Activated CD8-positive, alpha-beta memory T cell treated with anti-CD3 and anti-CD28 coated beads, Interleukin-2, amount 10 ng/mL, durations not matched to agents 7 days and 5 days (primary cell): Measurements from ENCODE around the gene SCAI. TPM values are rescaled to one million over a fixed set of nuclear protein-coding genes. Genes with fewer than 3 reads are reported as not detected.
"Not testable (repeated sequence)": the region's sequence is repeated elsewhere in the genome, so short reads cannot be mapped to it uniquely, and the experiment has no call there.

Source experiments
- ATAC-seq: fragments of 150-1000 bp; cut with Tn5 transposase; one replicate; pipeline ENCODE4 v1.10.0; 2021; ENCODE audit warnings: moderate library complexity
- CTCF ChIA-PET: fragments of 350-600 bp; sonication (Branson Sonifier 250); formaldehyde crosslinking; loops from one replicate; lab custom pipeline; 2021; ENCODE audit warnings: antibody characterized with exemption; lab: Charles Lee
- DNase-seq: peaks from one replicate; pipeline ENCODE4 v3.0.0-alpha.2; 2020
- H3K27ac Mint-ChIP-seq: one replicate; pipeline ENCODE4 v1.8.0; 2021; ENCODE audit warnings: mild to moderate bottlenecking, mixed read lengths
- H3K27me3 Mint-ChIP-seq: one replicate; pipeline ENCODE4 v1.8.0; 2021; ENCODE audit warnings: mixed read lengths
- H3K36me3 Mint-ChIP-seq: one replicate; pipeline ENCODE4 v1.8.0; 2021; ENCODE audit warnings: mild to moderate bottlenecking, mixed read lengths
- H3K4me1 Mint-ChIP-seq: one replicate; pipeline ENCODE4 v1.8.0; 2021; ENCODE audit warnings: mixed read lengths
- H3K4me3 Mint-ChIP-seq: one replicate; pipeline ENCODE4 v1.8.0; 2021; ENCODE audit warnings: mild to moderate bottlenecking, moderate library complexity, mixed read lengths
- H3K9me3 Mint-ChIP-seq: one replicate; pipeline ENCODE4 v1.8.0; 2022; ENCODE audit warnings: low read depth, mixed read lengths
- total RNA-seq, 2 experiments: library from RNA; stranded (reverse); gene quantifications; one replicate each; pipeline ENCODE4 v1.2.3, GENCODE V29; 2021

The SCAI gene
- 10 to 100 TPM in 1 of 2 experiments, 1 to 10 TPM in 1; 9.4 to 13.7 TPM for total RNA-seq

- peak; percentile 100 for DNase-seq
- Mint-ChIP-seq H3K27me3 (no peaks in the 10 kb centered on the region), H3K36me3 (peaks cover 9% of the 10 kb centered on the region), H3K9me3 (no peaks in the 10 kb centered on the region), H3K4me1 (peaks cover 35% of the 10 kb centered on the region), H3K4me3 (peak within 1 kb of the TSS; percentile 91), H3K27ac (peak within 1 kb of the TSS; percentile 78)
- CTCF ChIA-PET: interaction anchor here (0.6 to 5.4 kb wide), 21 partner anchors 8 to 374 kb away, joined by 3 to 28 read pairs (median 3); partner anchors contain the start of genes GOLGA1 and WDR38
- ATAC-seq: peak; percentile 100
Measured at GRCh38 chr9:125143377-125144090, at the start of gene SCAI. Gene SCAI (minus strand): TSS chr9:125143528. CDS start chr9:125143437, 91 bp downstream.

- peak overlapping the region; percentile 93 for H3K4me3 Mint-ChIP-seq
- H3K9me3 Mint-ChIP-seq: no peaks in the 10 kb centered on the region
- peaks cover 4% of the 10 kb centered on the region for H3K36me3 Mint-ChIP-seq
- peak overlapping the region; percentile 94 for H3K27ac Mint-ChIP-seq
- H3K27me3 Mint-ChIP-seq: no peaks in the 10 kb centered on the region
- DNase-seq: peak; percentile 49
- CTCF ChIA-PET: interaction anchor here (0.6 to 1.4 kb wide), 2 partner anchors 8 to 51 kb away, joined by 3 to 9 read pairs; partner anchors contain the start of gene HSPA5
- ATAC-seq: peak; percentile 7
- peaks cover 45% of the 10 kb centered on the region for H3K4me1 Mint-ChIP-seq
Measured at GRCh38 chr9:125190361-125190801, 47.1 kb upstream of the SCAI start.

- peaks cover 6% of the 10 kb centered on the region for H3K36me3 Mint-ChIP-seq
- H3K4me1 Mint-ChIP-seq: peaks cover 37% of the 10 kb centered on the region
- H3K27me3 Mint-ChIP-seq: no peaks in the 10 kb centered on the region
- ATAC-seq (peak; percentile 98), DNase-seq (peak; percentile 99)
- peak within 1 kb of the TSS; percentile 94 for H3K27ac Mint-ChIP-seq
- CTCF ChIA-PET: interaction anchor here (0.6 to 1.4 kb wide), 2 partner anchors 9 to 52 kb away, joined by 3 to 9 read pairs; partner anchors contain the start of gene HSPA5
- H3K4me3 Mint-ChIP-seq: peak within 1 kb of the TSS; percentile 93
- H3K9me3 Mint-ChIP-seq: no peaks in the 10 kb centered on the region
Measured at GRCh38 chr9:125189361-125190289, 46.3 kb upstream of the SCAI start, which contains the start of gene PPP6C. Gene PPP6C (minus strand): TSS chr9:125189803. CDS start chr9:125189718, 85 bp downstream.

- peaks cover 33% of the 10 kb centered on the region for H3K4me1 Mint-ChIP-seq
- H3K9me3 Mint-ChIP-seq: no peaks in the 10 kb centered on the region
- ATAC-seq (no peak), DNase-seq (peak; percentile 58)
- H3K27me3 Mint-ChIP-seq: no peaks in the 10 kb centered on the region
- CTCF ChIA-PET: no interaction called here
- H3K27ac Mint-ChIP-seq: peak overlapping the region; percentile 94
- H3K36me3 Mint-ChIP-seq: peaks cover 6% of the 10 kb centered on the region
- H3K4me3 Mint-ChIP-seq: peak overlapping the region; percentile 93
Measured at GRCh38 chr9:125189011-125189360, 45.7 kb upstream of the SCAI start.

- ATAC-seq: no peak
- peaks cover 37% of the 10 kb centered on the region for H3K4me1 Mint-ChIP-seq
Measured at GRCh38 chr9:125183561-125183960, 40.2 kb upstream of the SCAI start.

GRCh38 chr9:125183054-125183453, 39.7 kb upstream of the SCAI start:
- Mint-ChIP-seq H3K4me3 (no peak overlapping the region), H3K4me1 (peaks cover 37% of the 10 kb centered on the region), H3K36me3 (peaks cover 41% of the 10 kb centered on the region), H3K9me3 (peaks cover 2% of the 10 kb centered on the region), H3K27ac (no peak overlapping the region), H3K27me3 (no peaks in the 10 kb centered on the region)
- CTCF ChIA-PET: no interaction called here
- DNase-seq (no peak), ATAC-seq (no peak)

More at GRCh38 chr9:125183561-125183960, 40.2 kb upstream of the SCAI start:
- no peak overlapping the region for H3K27ac Mint-ChIP-seq
- no peak overlapping the region for H3K4me3 Mint-ChIP-seq
- peaks cover 37% of the 10 kb centered on the region for H3K36me3 Mint-ChIP-seq
- CTCF ChIA-PET: no interaction called here
- H3K27me3 Mint-ChIP-seq: no peaks in the 10 kb centered on the region
- H3K9me3 Mint-ChIP-seq: no peaks in the 10 kb centered on the region
- no peak for DNase-seq

GRCh38 chr9:125181756-125182155, 38.4 kb upstream of the SCAI start:
- H3K4me3 Mint-ChIP-seq, H3K27ac Mint-ChIP-seq, H3K27me3 Mint-ChIP-seq, H3K9me3 Mint-ChIP-seq, DNase-seq, ATAC-seq, CTCF ChIA-PET: not testable (repeated sequence)
- H3K36me3 Mint-ChIP-seq: peaks cover 40% of the 10 kb centered on the region
- peaks cover 26% of the 10 kb centered on the region for H3K4me1 Mint-ChIP-seq

- H3K9me3 Mint-ChIP-seq: peaks cover 2% of the 10 kb centered on the region
Measured at GRCh38 chr9:125180876-125181275, 37.5 kb upstream of the SCAI start.

GRCh38 chr9:125179776-125180175, 36.4 kb upstream of the SCAI start:
- H3K27me3 Mint-ChIP-seq, H3K4me3 Mint-ChIP-seq, H3K9me3 Mint-ChIP-seq, DNase-seq, ATAC-seq, CTCF ChIA-PET, H3K27ac Mint-ChIP-seq: not testable (repeated sequence)
- Mint-ChIP-seq H3K36me3 (peaks cover 38% of the 10 kb centered on the region), H3K4me1 (peaks cover 24% of the 10 kb centered on the region)

More at GRCh38 chr9:125180876-125181275, 37.5 kb upstream of the SCAI start:
- Mint-ChIP-seq H3K4me1 (peaks cover 26% of the 10 kb centered on the region), H3K27ac (no peak overlapping the region), H3K4me3 (no peak overlapping the region), H3K36me3 (peaks cover 40% of the 10 kb centered on the region), H3K27me3 (no peaks in the 10 kb centered on the region)
- DNase-seq (no peak), ATAC-seq (no peak)
- CTCF ChIA-PET: no interaction called here

- no peaks in the 10 kb centered on the region for H3K27me3 Mint-ChIP-seq
- no peak overlapping the region for H3K4me3 Mint-ChIP-seq
- no peak overlapping the region for H3K27ac Mint-ChIP-seq
- CTCF ChIA-PET: no interaction called here
- DNase-seq (no peak), ATAC-seq (no peak)
- H3K9me3 Mint-ChIP-seq: peaks cover 2% of the 10 kb centered on the region
- peaks cover 34% of the 10 kb centered on the region for H3K36me3 Mint-ChIP-seq
- H3K4me1 Mint-ChIP-seq: peaks cover 21% of the 10 kb centered on the region
Measured at GRCh38 chr9:125177888-125178287, 34.6 kb upstream of the SCAI start.

- CTCF ChIA-PET: no interaction called here
- H3K27ac Mint-ChIP-seq: no peak overlapping the region
- DNase-seq: no peak
- peaks cover 29% of the 10 kb centered on the region for H3K4me1 Mint-ChIP-seq
- H3K27me3 Mint-ChIP-seq: no peaks in the 10 kb centered on the region
- no peak overlapping the region for H3K4me3 Mint-ChIP-seq
- H3K9me3 Mint-ChIP-seq: peaks cover 2% of the 10 kb centered on the region
- no peak for ATAC-seq
- peaks cover 27% of the 10 kb centered on the region for H3K36me3 Mint-ChIP-seq
Measured at GRCh38 chr9:125176636-125177035, 33.3 kb upstream of the SCAI start.

GRCh38 chr9:125172031-125172755, 28.9 kb upstream of the SCAI start:
- Mint-ChIP-seq H3K36me3 (peaks cover 26% of the 10 kb centered on the region), H3K4me3 (no peak overlapping the region), H3K9me3 (no peaks in the 10 kb centered on the region), H3K27me3 (no peaks in the 10 kb centered on the region), H3K27ac (no peak overlapping the region), H3K4me1 (peaks cover 18% of the 10 kb centered on the region)
- DNase-seq: no peak
- no peak for ATAC-seq
- CTCF ChIA-PET: no interaction called here

GRCh38 chr9:125169895-125170294, 26.6 kb upstream of the SCAI start:
- no peaks in the 10 kb centered on the region for H3K27me3 Mint-ChIP-seq
- CTCF ChIA-PET: no interaction called here
- no peak for DNase-seq
- H3K36me3 Mint-ChIP-seq: peaks cover 32% of the 10 kb centered on the region
- no peak overlapping the region for H3K27ac Mint-ChIP-seq
- H3K4me1 Mint-ChIP-seq: peaks cover 16% of the 10 kb centered on the region
- no peak overlapping the region for H3K4me3 Mint-ChIP-seq
- ATAC-seq: no peak
- H3K9me3 Mint-ChIP-seq: no peaks in the 10 kb centered on the region
